Neural progenitor cell (in vitro differentiated cells): ENCODE measurements around the gene TMEM214. TPM values are rescaled to one million over a fixed set of nuclear protein-coding genes. Genes with fewer than 3 reads are reported as not detected.

ENCODE experiments used
- DNase-seq: peaks from one replicate; pipeline ENCODE4 v3.0.0-alpha.2; 2016; ENCODE audit warnings: low spot score
- H2AFZ ChIP-seq: fragments of 200-600 bp; sonication (generic); replicated peaks from 2 replicates; pipeline ENCODE4 v1.6.1; 2016; ENCODE audit warnings: antibody characterized with exemption
- H3F3A ChIP-seq: fragments of 200-600 bp; sonication (generic); 2 replicates; pipeline ENCODE4 v1.6.1; 2016; ENCODE audit warnings: antibody characterized with exemption, low read depth
- H3K27ac ChIP-seq: fragments of 200-600 bp; sonication (generic); 2 replicates; pipeline ENCODE4 v1.5.1; 2016; ENCODE audit warnings: mild to moderate bottlenecking
- H3K27me3 ChIP-seq: fragments of 200-600 bp; sonication (generic); 2 replicates; pipeline ENCODE4 v1.6.1; 2016; ENCODE audit warnings: mild to moderate bottlenecking, moderate library complexity
- H3K36me3 ChIP-seq: fragments of 200-600 bp; sonication (generic); 2 replicates; pipeline ENCODE4 v1.5.1; 2016
- H3K4me1 ChIP-seq: fragments of 200-600 bp; sonication (generic); 2 replicates; pipeline ENCODE4 v1.6.1; 2016; ENCODE audit warnings: mixed run types
- H3K4me2 ChIP-seq: fragments of 200-600 bp; sonication (generic); 2 replicates; pipeline ENCODE4 v1.6.1; 2016
- H3K4me3 ChIP-seq: fragments of 200-600 bp; sonication (generic); 2 replicates; pipeline ENCODE4 v1.5.1; 2016
- H3K79me2 ChIP-seq: fragments of 200-600 bp; sonication (generic); 2 replicates; pipeline ENCODE4 v1.6.1; 2016; ENCODE audit warnings: low read depth
- H3K9ac ChIP-seq: fragments of 200-600 bp; sonication (generic); 2 replicates; pipeline ENCODE4 v1.6.1; 2016
- H3K9me3 ChIP-seq: fragments of 200-600 bp; sonication (generic); 2 replicates; pipeline ENCODE4 v1.5.1; 2016; ENCODE audit warnings: low read depth
- H4K20me1 ChIP-seq: fragments of 200-600 bp; sonication (generic); 2 replicates; pipeline ENCODE4 v1.6.1; 2016; ENCODE audit warnings: low read depth
- H3K27ac Mint-ChIP-seq: 3 replicates; pipeline ENCODE4 v1.8.0; 2021; ENCODE audit warnings: mixed read lengths
- H3K27me3 Mint-ChIP-seq: 2 replicates; pipeline ENCODE4 v1.8.0; 2022; ENCODE audit warnings: low read depth, mild to moderate bottlenecking, inconsistent platforms, moderate library complexity, mixed read lengths; ENCODE audit not compliant: insufficient read depth
- H3K36me3 Mint-ChIP-seq: 3 replicates; pipeline ENCODE4 v1.8.0; 2021; ENCODE audit warnings: mixed read lengths
- H3K4me1 Mint-ChIP-seq: 3 replicates; pipeline ENCODE4 v1.8.0; 2021; ENCODE audit warnings: mixed read lengths
- H3K4me3 Mint-ChIP-seq: 3 replicates; pipeline ENCODE4 v1.8.0; 2021; ENCODE audit warnings: mild to moderate bottlenecking, moderate library complexity, mixed read lengths
- H3K9me3 Mint-ChIP-seq: 3 replicates; pipeline ENCODE4 v1.8.0; 2020; ENCODE audit warnings: mixed read lengths
- CTCF ChIP-seq: fragments of 200-600 bp; sonication (generic); IDR thresholded peaks from 2 replicates; pipeline ENCODE4 v1.5.1; 2017; ENCODE audit warnings: antibody characterized with exemption, mild to moderate bottlenecking
- EZH2 ChIP-seq: fragments of 200-600 bp; sonication (generic); IDR thresholded peaks from 2 replicates; pipeline ENCODE4 v1.6.1; 2017; ENCODE audit warnings: antibody characterized with exemption, mild to moderate bottlenecking, moderate library complexity
- EZH2phosphoT487 ChIP-seq: fragments of 200-600 bp; sonication (generic); IDR thresholded peaks from 2 replicates; pipeline ENCODE4 v1.6.1; 2017; ENCODE audit warnings: antibody characterized with exemption
- total RNA-seq: library from RNA; depleted of rRNA; stranded (reverse); fragments of >200 nt; gene quantifications from 2 replicates; pipeline ENCODE4 v1.2.3, GENCODE V29; 2015; ENCODE audit warnings: low replicate concordance

TMEM214 gene
- total RNA-seq, 1 donor from 2014 or later, result 18.1 TPM

- peak; percentile 81 for DNase-seq
- no peak overlapping the region for H3K27ac ChIP-seq
- TF ChIP-seq CTCF (peak; percentile 51), EZH2 (peak; percentile 42), EZH2phosphoT487 (no peak)
Measured at GRCh38 chr2:27085673-27086089, 52.9 kb downstream of the TMEM214 start.

GRCh38 chr2:27086090-27086723 lies 53.4 kb downstream of the TMEM214 start:
- peak overlapping the region; percentile 49 for H3K9ac ChIP-seq
- Mint-ChIP-seq H3K27me3 (peaks cover 6% of the 10 kb centered on the region), H3K9me3 (no peaks in the 10 kb centered on the region)

More at GRCh38 chr2:27085673-27086089, 52.9 kb downstream of the TMEM214 start:
- Mint-ChIP-seq H3K4me1 (peaks cover 28% of the 10 kb centered on the region), H3K9me3 (no peaks in the 10 kb centered on the region), H3K4me3 (peak overlapping the region; percentile 73), H3K27ac (no peak overlapping the region), H3K27me3 (peaks cover 6% of the 10 kb centered on the region), H3K36me3 (no peaks in the 10 kb centered on the region)
- H3K4me3 ChIP-seq, result peak overlapping the region; percentile 61
- H3K27me3 ChIP-seq, result peaks cover 19% of the 10 kb centered on the region
- peak overlapping the region; percentile 49 for H3K9ac ChIP-seq
- H4K20me1 ChIP-seq, result no peaks in the 10 kb centered on the region
- no peaks in the 10 kb centered on the region for H3K36me3 ChIP-seq
- H3K4me1 ChIP-seq, result peaks cover 15% of the 10 kb centered on the region
- H3F3A ChIP-seq, result peaks cover 23% of the 10 kb centered on the region
- H3K4me2 ChIP-seq, result peak overlapping the region; percentile 97
- H3K9me3 ChIP-seq, result no peaks in the 10 kb centered on the region
- peak overlapping the region; percentile 89 for H2AFZ ChIP-seq
- peaks cover 3% of the 10 kb centered on the region for H3K79me2 ChIP-seq

GRCh38 chr2:27086724-27087593 lies 54.2 kb downstream of the TMEM214 start, which contains the start of gene KHK:
Gene KHK (plus strand): TSS chr2:27086772. CDS start chr2:27087260, 488 bp downstream.
- Histone ChIP-seq H3K27ac (no peak within 1 kb of the TSS), H3K9me3 (no peaks in the 10 kb centered on the region), H4K20me1 (no peaks in the 10 kb centered on the region), H3F3A (peaks cover 16% of the 10 kb centered on the region), H3K79me2 (peaks cover 3% of the 10 kb centered on the region), H3K36me3 (no peaks in the 10 kb centered on the region), H2AFZ (peak within 1 kb of the TSS; percentile 93), H3K4me2 (peak within 1 kb of the TSS; percentile 97), H3K4me1 (peaks cover 10% of the 10 kb centered on the region), H3K27me3 (peaks cover 19% of the 10 kb centered on the region), H3K4me3 (peak within 1 kb of the TSS; percentile 61), H3K9ac (peak within 1 kb of the TSS; percentile 49)
- no peaks in the 10 kb centered on the region for H3K9me3 Mint-ChIP-seq
- peaks cover 6% of the 10 kb centered on the region for H3K27me3 Mint-ChIP-seq
- H3K27ac Mint-ChIP-seq, result no peak within 1 kb of the TSS
- DNase-seq, result peak; percentile 72
- no peak for TF ChIP-seq EZH2
- TF ChIP-seq CTCF, result no peak
- TF ChIP-seq EZH2phosphoT487, result no peak
- H3K4me3 Mint-ChIP-seq, result peak within 1 kb of the TSS; percentile 85
- peaks cover 20% of the 10 kb centered on the region for H3K4me1 Mint-ChIP-seq
- H3K36me3 Mint-ChIP-seq, result no peaks in the 10 kb centered on the region

More at GRCh38 chr2:27086090-27086723, 53.4 kb downstream of the TMEM214 start:
- Histone ChIP-seq H3F3A (peaks cover 23% of the 10 kb centered on the region), H3K27ac (no peak overlapping the region), H4K20me1 (no peaks in the 10 kb centered on the region), H3K9me3 (no peaks in the 10 kb centered on the region), H3K79me2 (peaks cover 3% of the 10 kb centered on the region), H3K36me3 (no peaks in the 10 kb centered on the region), H3K4me2 (peak overlapping the region; percentile 97), H3K4me3 (peak overlapping the region; percentile 61), H3K27me3 (peaks cover 19% of the 10 kb centered on the region), H2AFZ (peak overlapping the region; percentile 89), H3K4me1 (peaks cover 15% of the 10 kb centered on the region)
- Mint-ChIP-seq H3K27ac (no peak overlapping the region), H3K36me3 (no peaks in the 10 kb centered on the region), H3K4me1 (peaks cover 23% of the 10 kb centered on the region), H3K4me3 (peak overlapping the region; percentile 85)
- peak; percentile 37 for TF ChIP-seq EZH2
- no peak for TF ChIP-seq EZH2phosphoT487
- TF ChIP-seq CTCF, result peak; percentile 81
- peak; percentile 98 for DNase-seq
